H1 (cell line): ENCODE measurements around the gene SPAG17. TPM values are rescaled to one million over a fixed set of nuclear protein-coding genes. Genes with fewer than 3 reads are reported as not detected.

Experiments
- CTCF ChIA-PET: fragments of 300-600 bp; sonication (Branson Sonifier 250); formaldehyde crosslinking; loops from one replicate; lab custom pipeline; 2021; ENCODE audit not compliant: partially characterized antibody; lab: Charles Lee
- POLR2A ChIA-PET: fragments of 300-600 bp; sonication (Branson Sonifier 250); formaldehyde crosslinking; loops from one replicate; lab custom pipeline; 2021; ENCODE audit warnings: inconsistent platforms; ENCODE audit not compliant: partially characterized antibody; lab: Charles Lee
- DNase-seq, 2 experiments: peaks; one replicate each; pipeline versions ENCODE4 v3.0.0 to v3.0.0-alpha.2; 2010 to 2022; ENCODE audit warnings: low spot score in 2 of 2, low read depth in 1 of 2, mixed read lengths in 1 of 2
- FAIRE-seq: peaks from 2 replicates; lab custom pipeline; 2011; peaks lifted over from hg19 to GRCh38; lab: Jason Lieb, UNC
- H2AFZ ChIP-seq: 2 replicates; pipeline ENCODE4 v1.8.1; 2012; ENCODE audit warnings: low read length, inconsistent platforms
- H2AK5ac ChIP-seq: 2 replicates; pipeline ENCODE4 v1.6.1; 2013; ENCODE audit warnings: low read depth, low read length
- H2BK120ac ChIP-seq: replicated peaks from 2 replicates; pipeline ENCODE3; 2013; ENCODE audit warnings: low read depth, low read length, inconsistent platforms
- H2BK12ac ChIP-seq: 2 replicates; pipeline ENCODE4 v1.6.1; 2013; ENCODE audit warnings: low read depth, low read length
- H2BK15ac ChIP-seq: 2 replicates; pipeline ENCODE4 v1.6.1; 2013; ENCODE audit warnings: low read length
- H2BK20ac ChIP-seq: 2 replicates; pipeline ENCODE4 v1.6.1; 2013; ENCODE audit warnings: low read length
- H2BK5ac ChIP-seq: 2 replicates; pipeline ENCODE4 v1.6.1; 2013; ENCODE audit warnings: low read depth, low read length
- H3K14ac ChIP-seq: 2 replicates; pipeline ENCODE4 v1.6.1; 2013; ENCODE audit warnings: inconsistent platforms; ENCODE audit not compliant: insufficient read length
- H3K18ac ChIP-seq: 2 replicates; pipeline ENCODE4 v1.6.1; 2013; ENCODE audit warnings: low read length; ENCODE audit errors: extremely low read depth
- H3K23ac ChIP-seq: 2 replicates; pipeline ENCODE4 v1.6.1; 2013; ENCODE audit warnings: inconsistent platforms; ENCODE audit not compliant: insufficient read length
- H3K23me2 ChIP-seq: 2 replicates; pipeline ENCODE4 v1.6.1; 2013; ENCODE audit warnings: low read depth, low read length
- H3K27ac ChIP-seq: 2 replicates; pipeline ENCODE4 v1.6.1; 2011; ENCODE audit warnings: low read depth, low read length, inconsistent platforms
- H3K27me3 ChIP-seq, 4 experiments: replicated peaks in 1 of 4; 1 replicate in 1 of 4; 2 replicates in 3 of 4; pipeline versions ENCODE4 v1.6.1 to v1.8.1; 2011 to 2013; ENCODE audit warnings: low read length in 3 of 4, mild to moderate bottlenecking in 3 of 4, inconsistent platforms in 2 of 4, mixed read lengths in 2 of 4, moderate library complexity in 1 of 4; ENCODE audit not compliant: control insufficient read depth in 3 of 4, insufficient read depth in 3 of 4; ENCODE audit errors: extremely low read depth in 1 of 4
- H3K36me3 ChIP-seq, 4 experiments: 2 replicates each; pipeline versions ENCODE4 v1.6.1 to v1.8.1; 2011 to 2013; ENCODE audit warnings: mild to moderate bottlenecking in 4 of 4, low read length in 3 of 4, moderate library complexity in 2 of 4, control low read depth in 1 of 4, inconsistent platforms in 1 of 4; ENCODE audit not compliant: insufficient read depth in 4 of 4, control insufficient read depth in 2 of 4
- H3K4ac ChIP-seq: replicated peaks from 2 replicates; pipeline ENCODE3; 2013; ENCODE audit warnings: low read length, low read depth, mixed read lengths, inconsistent platforms; ENCODE audit not compliant: insufficient read length
- H3K4me1 ChIP-seq, 4 experiments: replicated peaks in 1 of 4; 1 replicate in 1 of 4; 2 replicates in 3 of 4; pipeline versions ENCODE4 v1.6.1 to v1.8.1; 2011 to 2013; ENCODE audit warnings: low read length in 3 of 4, inconsistent platforms in 2 of 4, mixed read lengths in 1 of 4; ENCODE audit not compliant: insufficient read depth in 4 of 4, control insufficient read depth in 3 of 4
- H3K4me2 ChIP-seq, 2 experiments: 2 replicates each; pipeline versions ENCODE4 v1.6.1 to v1.8.1; 2011 to 2013; ENCODE audit warnings: low read depth in 2 of 2, low read length in 2 of 2, control low read depth in 1 of 2, inconsistent platforms in 1 of 2, mild to moderate bottlenecking in 1 of 2; ENCODE audit not compliant: insufficient read depth in 1 of 2
- H3K4me3 ChIP-seq, 4 experiments: fragments of 200-600, 300-600 bp in 1 of 4; sonication (generic), shearing (Covaris generic), sonication (Bioruptor Twin) in 1 of 4; 2 replicates each; pipeline versions ENCODE4 v1.5.1 to v1.8.1; 2011 to 2016; ENCODE audit warnings: low read length in 4 of 4, low read depth in 3 of 4, control low read depth in 2 of 4, inconsistent platforms in 2 of 4, mild to moderate bottlenecking in 2 of 4, mixed read lengths in 1 of 4, moderate library complexity in 1 of 4; ENCODE audit not compliant: insufficient read depth in 2 of 4; ENCODE audit errors: extremely low read depth in 1 of 4
- H3K56ac ChIP-seq: replicated peaks from 2 replicates; pipeline ENCODE3; 2013; ENCODE audit warnings: low read depth, mild to moderate bottlenecking, mixed read lengths, low read length, inconsistent platforms; ENCODE audit not compliant: insufficient read length
- H3K79me1 ChIP-seq: 2 replicates; pipeline ENCODE4 v1.6.1; 2013; ENCODE audit warnings: low read depth, low read length, control low read depth
- H3K79me2 ChIP-seq, 2 experiments: 2 replicates each; pipeline versions ENCODE4 v1.6.1 to v1.8.1; 2012 to 2013; ENCODE audit warnings: low read length in 2 of 2, mild to moderate bottlenecking in 2 of 2, inconsistent platforms in 1 of 2; ENCODE audit not compliant: insufficient read depth in 2 of 2, control insufficient read depth in 1 of 2
- H3K9ac ChIP-seq, 4 experiments: replicated peaks in 1 of 4; 1 replicate in 1 of 4; 2 replicates in 3 of 4; pipeline versions ENCODE4 v1.6.1 to v1.8.1; 2011 to 2013; ENCODE audit warnings: low read depth in 3 of 4, low read length in 3 of 4, control low read depth in 2 of 4, mild to moderate bottlenecking in 2 of 4, moderate library complexity in 2 of 4, inconsistent platforms in 1 of 4; ENCODE audit errors: extremely low read depth in 1 of 4
- H3K9me3 ChIP-seq, 2 experiments: 2 replicates each; pipeline versions ENCODE4 v1.6.1 to v1.8.1; 2012 to 2013; ENCODE audit warnings: mild to moderate bottlenecking in 2 of 2, moderate library complexity in 2 of 2, control low read depth in 1 of 2, inconsistent platforms in 1 of 2, low read depth in 1 of 2, low read length in 1 of 2, mixed read lengths in 1 of 2; ENCODE audit not compliant: insufficient read depth in 2 of 2
- H4K20me1 ChIP-seq, 2 experiments: replicated peaks in 1 of 2; 2 replicates each; pipeline versions ENCODE3 to v1.8.1; 2011 to 2013; ENCODE audit warnings: inconsistent platforms in 2 of 2, low read length in 2 of 2, mild to moderate bottlenecking in 1 of 2; ENCODE audit not compliant: insufficient read depth in 2 of 2, control insufficient read depth in 1 of 2
- H4K5ac ChIP-seq: 2 replicates; pipeline ENCODE4 v1.6.1; 2013; ENCODE audit warnings: low read length, low read depth, mixed read lengths, inconsistent platforms; ENCODE audit not compliant: insufficient read length
- H4K8ac ChIP-seq: 2 replicates; pipeline ENCODE4 v1.8.0; 2013; ENCODE audit warnings: mild to moderate bottlenecking, moderate library complexity, low read length, inconsistent platforms; ENCODE audit not compliant: insufficient read depth; ENCODE audit errors: extremely low read depth
- H4K91ac ChIP-seq: replicated peaks from 2 replicates; pipeline ENCODE3; 2013; ENCODE audit warnings: low read length, mixed read lengths, inconsistent platforms; ENCODE audit not compliant: insufficient read length
- BCL11A ChIP-seq, 2 experiments: IDR thresholded peaks; one replicate each; pipeline ENCODE4 v1.6.1; 2011; ENCODE audit warnings: low read depth in 2 of 2, low read length in 2 of 2, mild to moderate bottlenecking in 2 of 2
- CBX8 ChIP-seq: fragments of 300-800, 300-1000 bp; sonication (generic); IDR thresholded peaks from 2 replicates; pipeline ENCODE4 v1.7.1; 2016; ENCODE audit warnings: low read depth, low read length, borderline replicate concordance
- GABPA ChIP-seq: IDR thresholded peaks from 2 replicates; pipeline ENCODE4 v1.6.1; 2011; ENCODE audit warnings: mild to moderate bottlenecking, low read length, moderate library complexity, borderline replicate concordance; ENCODE audit not compliant: insufficient read depth
- HDAC2 ChIP-seq, 2 experiments: fragments of 300-600 bp in 1 of 2; sonication (generic) in 1 of 2; IDR thresholded peaks; 2 replicates each; pipeline ENCODE4 v1.6.1; 2011 to 2012; ENCODE audit warnings: low read depth in 2 of 2, low read length in 2 of 2, mild to moderate bottlenecking in 2 of 2, moderate library complexity in 2 of 2, borderline replicate concordance in 1 of 2, inconsistent platforms in 1 of 2
- KDM4A ChIP-seq: IDR thresholded peaks from one replicate; pipeline ENCODE4 v1.7.1; 2012; ENCODE audit warnings: low read depth, mild to moderate bottlenecking, moderate library complexity, low read length, inconsistent platforms; ENCODE audit not compliant: severe bottlenecking
- NANOG ChIP-seq: IDR thresholded peaks from 2 replicates; pipeline ENCODE4 v1.6.1; 2011; ENCODE audit warnings: low read length, low read depth, mild to moderate bottlenecking, inconsistent platforms; ENCODE audit not compliant: insufficient read depth, poor library complexity, severe bottlenecking
- SIN3A ChIP-seq, 2 experiments: IDR thresholded peaks in 1 of 2; conservative IDR thresholded peaks in 1 of 2; 2 replicates each; pipeline ENCODE4 v1.6.1; 2011 to 2012; ENCODE audit warnings: low read length in 2 of 2, improper control_type of control experiment in 1 of 2, low read depth in 1 of 2, mild to moderate bottlenecking in 1 of 2
- SP1 ChIP-seq: IDR thresholded peaks from 2 replicates; pipeline ENCODE4 v1.6.1; 2011; ENCODE audit warnings: low read depth, low read length
- USF2 ChIP-seq: IDR thresholded peaks from 2 replicates; pipeline ENCODE4 v1.6.1; 2011; ENCODE audit warnings: low read length, improper control_type of control experiment
- WGBS, 2 experiments: shearing (Covaris generic) in 1 of 2; methylation state at CpG; one replicate each; pipeline versions ENCODE4 v1.1.6 to v1.1.7; 2013 to 2015; ENCODE audit warnings: low lambda C conversion rate in 2 of 2, mixed read lengths in 2 of 2, inconsistent platforms in 1 of 2, low coverage in 1 of 2, missing lambda C conversion rate in 1 of 2; ENCODE audit not compliant: insufficient replicate concordance in 2 of 2, insufficient coverage in 1 of 2, insufficient read length in 1 of 2; ENCODE audit errors: extremely low coverage in 1 of 2, missing lambda C conversion rate in 1 of 2; 5-methylcytosine and 5-hydroxymethylcytosine counted together
- polyA plus RNA-seq, 7 experiments: library from polyadenylated mRNA; depleted of rRNA in 3 of 7; stranded (reverse) in 5 of 7; unstranded in 2 of 7; fragments of >200 nt in 5 of 7; fragments of 200-250 nt in 2 of 7; gene quantifications; 1 replicate in 5 of 7; 2 replicates in 1 of 7; 4 replicates in 1 of 7; pipeline versions ENCODE4 v1.2.1 to v1.2.3, GENCODE V29; 2011 to 2013; ENCODE audit warnings: missing spikeins in 2 of 7, mixed read lengths in 2 of 7
- total RNA-seq: library from RNA; stranded (reverse); fragmentation: NEBNext Ultra II Directional; extraction: Animal tissue kit (Norgen Biotek cat#: 25700); gene quantifications from 2 replicates; pipeline ENCODE4 v1.2.1, GENCODE V29; 2021

The SPAG17 gene
- total and polyA plus RNA-seq, 2 of the 8 experiments (the other 6 are each of a cell fraction or from before 2014, with no cell fraction given) = 0.56 to 0.62 TPM

- H2AFZ ChIP-seq = no peak overlapping the region
- no peak overlapping the region for H2BK15ac ChIP-seq
- no peak for TF ChIP-seq NANOG
- no peak for TF ChIP-seq BCL11A (IDR thresholded peaks at IDR 0.05; ENCODE audit: low read depth in 2 of 2, low read length in 2 of 2)
- TF ChIP-seq HDAC2 (IDR thresholded peaks at IDR 0.05; ENCODE audit: borderline replicate concordance in 1 of 2, low read depth in 2 of 2, low read length in 2 of 2) = no peak
- no peak for TF ChIP-seq KDM4A
- TF ChIP-seq USF2 = no peak
- no peak for TF ChIP-seq GABPA
- TF ChIP-seq SP1 = no peak
- TF ChIP-seq CBX8 = no peak
- no peak for TF ChIP-seq SIN3A (conservative IDR thresholded peaks at IDR 0.05 in 1 of 2, IDR thresholded peaks at IDR 0.05 in 1 of 2; ENCODE audit: low read depth in 1 of 2, low read length in 2 of 2)
These were observed 203.4 kb downstream of the SPAG17 start for GRCh38 chr1:117981455-117982192.

More at GRCh38 chr1:117981455-117982192, 203.4 kb downstream of the SPAG17 start:
- Histone ChIP-seq H3K4ac (no peak overlapping the region), H2BK5ac (no peak overlapping the region), H3K27me3 (peaks cover 0 to 1% (median 0%) of the 10 kb centered on the region in 4 experiments; a peak in 1 of 7 replicates), H3K4me2 (no peak overlapping the region), H2AK5ac (no peak overlapping the region), H3K79me1 (no peaks in the 10 kb centered on the region), H3K18ac (no peak overlapping the region), H3K9me3 (no peaks in the 10 kb centered on the region), H3K56ac (no peak overlapping the region), H3K36me3 (no peaks in the 10 kb centered on the region), H3K4me3 (no peak overlapping the region), H4K8ac (no peak overlapping the region), H3K14ac (no peak overlapping the region), H4K20me1 (no peaks in the 10 kb centered on the region), H3K9ac (no peak overlapping the region), H3K79me2 (no peaks in the 10 kb centered on the region), H3K23ac (no peak overlapping the region), H3K27ac (no peak overlapping the region), H2BK20ac (no peak overlapping the region), H3K4me1 (no peaks in the 10 kb centered on the region), H2BK12ac (no peak overlapping the region), H4K5ac (no peak overlapping the region), H4K91ac (no peak overlapping the region), H3K23me2 (no peaks in the 10 kb centered on the region; the same call in 1 of the 2 replicates), H2BK120ac (no peak overlapping the region)
- POLR2A ChIA-PET = no interaction called here
- CTCF ChIA-PET = no interaction called here
- FAIRE-seq (no peak), DNase-seq (no peak)
- 94% methylated on average over 5 of the region's 5 CpGs; no CpG with 5 or more reads in 1 of the 2 experiments for WGBS, 2 experiments
